Rectal smooth muscle tissue (tissue), 1 donor: Measurements from ENCODE around the gene RACK1.
"Not testable (repeated sequence)": the region's sequence is repeated elsewhere in the genome, so short reads cannot be mapped to it uniquely, and the experiment has no call there.

Experiments
- H3K27ac ChIP-seq: one replicate; pipeline ENCODE4 v1.7.0; 2013; ENCODE audit warnings: low read depth, low read length, inconsistent platforms
- H3K27me3 ChIP-seq: one replicate; pipeline ENCODE4 v1.7.0; 2013; ENCODE audit warnings: low read length; ENCODE audit not compliant: control insufficient read depth, insufficient read depth
- H3K36me3 ChIP-seq: one replicate; pipeline ENCODE4 v1.7.0; 2013; ENCODE audit warnings: low read length; ENCODE audit not compliant: control insufficient read depth, insufficient read depth
- H3K4me1 ChIP-seq: one replicate; pipeline ENCODE4 v1.7.0; 2013; ENCODE audit warnings: low read length; ENCODE audit not compliant: control insufficient read depth, insufficient read depth
- H3K4me3 ChIP-seq: one replicate; pipeline ENCODE4 v1.7.0; 2013; ENCODE audit warnings: low read length
- H3K9ac ChIP-seq: one replicate; pipeline ENCODE4 v1.7.0; 2013; ENCODE audit warnings: low read length

The RACK1 gene

GRCh38 chr5:181243564-181244343 is at the start of gene RACK1:
Gene RACK1, minus strand, starts transcription at chr5:181243906. Its CDS starts 106 bp downstream, at chr5:181243800.
- Histone ChIP-seq H3K4me3 (peak within 1 kb of the TSS; percentile 97), H3K36me3 (peaks cover 19% of the 10 kb centered on the region), H3K27me3 (no peaks in the 10 kb centered on the region), H3K4me1 (peaks cover 32% of the 10 kb centered on the region), H3K9ac (peak within 1 kb of the TSS; percentile 93), H3K27ac (peak within 1 kb of the TSS; percentile 86)

GRCh38 chr5:181287331-181287730 is 43.6 kb upstream of the RACK1 start:
- H3K27me3 ChIP-seq, H3K4me3 ChIP-seq, H3K27ac ChIP-seq, H3K9ac ChIP-seq, H3K4me1 ChIP-seq, H3K36me3 ChIP-seq: not testable (repeated sequence)

GRCh38 chr5:181285962-181286705 is 42.4 kb upstream of the RACK1 start:
- H3K4me1 ChIP-seq, H3K27me3 ChIP-seq, H3K27ac ChIP-seq, H3K36me3 ChIP-seq, H3K9ac ChIP-seq, H3K4me3 ChIP-seq: not testable (repeated sequence)

- not testable (repeated sequence) for H3K27me3 ChIP-seq, H3K4me3 ChIP-seq, H3K27ac ChIP-seq, H3K4me1 ChIP-seq, H3K36me3 ChIP-seq, H3K9ac ChIP-seq
Measured at GRCh38 chr5:181283841-181284755, 40.4 kb upstream of the RACK1 start.

- Histone ChIP-seq H3K4me3 (no peak overlapping the region), H3K9ac (no peak overlapping the region), H3K27me3 (no peaks in the 10 kb centered on the region), H3K4me1 (no peaks in the 10 kb centered on the region), H3K36me3 (no peaks in the 10 kb centered on the region), H3K27ac (no peak overlapping the region)
Measured at GRCh38 chr5:181283347-181283746, 39.6 kb upstream of the RACK1 start.

- Histone ChIP-seq H3K4me3 (no peak overlapping the region), H3K27ac (no peak overlapping the region), H3K27me3 (no peaks in the 10 kb centered on the region), H3K4me1 (no peaks in the 10 kb centered on the region), H3K9ac (no peak overlapping the region), H3K36me3 (no peaks in the 10 kb centered on the region)
Measured at GRCh38 chr5:181282874-181283273, 39.2 kb upstream of the RACK1 start.

GRCh38 chr5:181282415-181282814 is 38.7 kb upstream of the RACK1 start:
- H3K9ac ChIP-seq, H3K27ac ChIP-seq, H3K4me3 ChIP-seq, H3K4me1 ChIP-seq, H3K27me3 ChIP-seq, H3K36me3 ChIP-seq: not testable (repeated sequence)

- H3K4me3 ChIP-seq, result no peak overlapping the region
- H3K27ac ChIP-seq, result no peak overlapping the region
- H3K4me1 ChIP-seq, result no peaks in the 10 kb centered on the region
- H3K27me3 ChIP-seq, result no peaks in the 10 kb centered on the region
- H3K9ac ChIP-seq, result no peak overlapping the region
- no peaks in the 10 kb centered on the region for H3K36me3 ChIP-seq
Measured at GRCh38 chr5:181281984-181282316, 38.2 kb upstream of the RACK1 start.

GRCh38 chr5:181281077-181281983 is 37.6 kb upstream of the RACK1 start:
- Histone ChIP-seq H3K9ac (no peak overlapping the region), H3K27me3 (no peaks in the 10 kb centered on the region), H3K4me1 (no peaks in the 10 kb centered on the region), H3K27ac (no peak overlapping the region), H3K36me3 (no peaks in the 10 kb centered on the region), H3K4me3 (no peak overlapping the region)

GRCh38 chr5:181280251-181280762 is 36.6 kb upstream of the RACK1 start:
- no peak overlapping the region for H3K4me3 ChIP-seq

GRCh38 chr5:181273433-181273744 is 29.7 kb upstream of the RACK1 start:
- H3K36me3 ChIP-seq, H3K4me3 ChIP-seq, H3K9ac ChIP-seq, H3K27me3 ChIP-seq, H3K4me1 ChIP-seq, H3K27ac ChIP-seq: not testable (repeated sequence)

More at GRCh38 chr5:181280251-181280762, 36.6 kb upstream of the RACK1 start:
- Histone ChIP-seq H3K4me1 (no peaks in the 10 kb centered on the region), H3K9ac (no peak overlapping the region), H3K27me3 (no peaks in the 10 kb centered on the region), H3K36me3 (no peaks in the 10 kb centered on the region), H3K27ac (no peak overlapping the region)
